Subcutaneous abdominal adipose tissue (tissue), 5 donors: ENCODE results near the gene BTBD8.

Experiments used
- H3K27ac ChIP-seq: one replicate; pipeline ENCODE4 v1.7.0; 2013; ENCODE audit warnings: low read depth, mild to moderate bottlenecking, inconsistent platforms, low read length, moderate library complexity
- H3K27me3 ChIP-seq, 5 donors: one replicate each; pipeline ENCODE4 v1.7.0; 2013; ENCODE audit warnings: low read length in 5 of 5, inconsistent platforms in 1 of 5; ENCODE audit not compliant: control insufficient read depth in 5 of 5, insufficient read depth in 4 of 5
- H3K36me3 ChIP-seq, 5 donors: one replicate each; pipeline ENCODE4 v1.7.0; 2013; ENCODE audit warnings: low read length in 5 of 5; ENCODE audit not compliant: control insufficient read depth in 5 of 5, insufficient read depth in 5 of 5
- H3K4me1 ChIP-seq, 5 donors: one replicate each; pipeline ENCODE4 v1.7.0; 2013; ENCODE audit warnings: low read length in 5 of 5, mild to moderate bottlenecking in 3 of 5, moderate library complexity in 1 of 5; ENCODE audit not compliant: control insufficient read depth in 5 of 5, insufficient read depth in 5 of 5
- H3K4me3 ChIP-seq, 5 donors: one replicate each; pipeline ENCODE4 v1.7.0; 2013; ENCODE audit warnings: low read length in 5 of 5, low read depth in 1 of 5
- H3K9ac ChIP-seq, 5 donors: one replicate each; pipeline ENCODE4 v1.7.0; 2013; ENCODE audit warnings: low read length in 5 of 5, mild to moderate bottlenecking in 4 of 5, moderate library complexity in 3 of 5
- H3K9me3 ChIP-seq, 5 donors: one replicate each; pipeline ENCODE4 v1.7.0; 2013; ENCODE audit warnings: low read length in 5 of 5; ENCODE audit not compliant: control insufficient read depth in 5 of 5
- donor health status: healthy.
- donor health status: healthy.
- donor health status: healthy.
- donor health status: healthy.
- donor health status: healthy.

The BTBD8 gene

GRCh38 chr1:92118826-92119225, 38.7 kb downstream of the BTBD8 start:
- H3K27me3 ChIP-seq: no peaks in the 10 kb centered on the region
- peaks cover 0 to 9% (median 0%) of the 10 kb centered on the region in 5 donors for H3K36me3 ChIP-seq
- no peak overlapping the region for H3K4me3 ChIP-seq
- no peak overlapping the region for H3K27ac ChIP-seq
- no peaks in the 10 kb centered on the region for H3K4me1 ChIP-seq
- H3K9me3 ChIP-seq: no peaks in the 10 kb centered on the region
- H3K9ac ChIP-seq: no peak overlapping the region

GRCh38 chr1:92123868-92124267, 43.7 kb downstream of the BTBD8 start:
- no peak overlapping the region for H3K4me3 ChIP-seq
- no peaks in the 10 kb centered on the region for H3K4me1 ChIP-seq
- no peak overlapping the region for H3K27ac ChIP-seq
- peaks cover 0 to 4% (median 3%) of the 10 kb centered on the region in 5 donors for H3K36me3 ChIP-seq
- no peaks in the 10 kb centered on the region for H3K9me3 ChIP-seq
- H3K27me3 ChIP-seq: no peaks in the 10 kb centered on the region
- no peak overlapping the region for H3K9ac ChIP-seq

- H3K4me1 ChIP-seq: no peaks in the 10 kb centered on the region
- no peak overlapping the region for H3K9ac ChIP-seq
- H3K9me3 ChIP-seq: no peaks in the 10 kb centered on the region
- no peak overlapping the region for H3K27ac ChIP-seq
- no peaks in the 10 kb centered on the region for H3K27me3 ChIP-seq
- H3K4me3 ChIP-seq: no peak overlapping the region
- H3K36me3 ChIP-seq: peaks cover 0 to 4% (median 3%) of the 10 kb centered on the region in 5 donors
These were observed 45.1 kb downstream of the BTBD8 start for GRCh38 chr1:92125204-92125603.

GRCh38 chr1:92126088-92126487, 45.9 kb downstream of the BTBD8 start:
- Histone ChIP-seq H3K36me3 (peaks cover 0 to 9% (median 2%) of the 10 kb centered on the region in 5 donors), H3K4me3 (no peak overlapping the region), H3K4me1 (no peaks in the 10 kb centered on the region), H3K9me3 (no peaks in the 10 kb centered on the region), H3K27me3 (no peaks in the 10 kb centered on the region), H3K9ac (no peak overlapping the region), H3K27ac (no peak overlapping the region)

GRCh38 chr1:92134331-92134730, 54.2 kb downstream of the BTBD8 start:
- Histone ChIP-seq H3K4me1 (no peaks in the 10 kb centered on the region), H3K9ac (no peak overlapping the region), H3K27ac (no peak overlapping the region), H3K27me3 (no peaks in the 10 kb centered on the region), H3K9me3 (no peaks in the 10 kb centered on the region), H3K36me3 (peaks cover 2 to 18% (median 6%) of the 10 kb centered on the region in 5 donors), H3K4me3 (no peak overlapping the region)

- no peak overlapping the region for H3K9ac ChIP-seq
- H3K4me3 ChIP-seq: no peak overlapping the region
- H3K27ac ChIP-seq: no peak overlapping the region
- no peaks in the 10 kb centered on the region for H3K4me1 ChIP-seq
- H3K27me3 ChIP-seq: no peaks in the 10 kb centered on the region
- peaks cover 0 to 25% (median 5%) of the 10 kb centered on the region in 5 donors for H3K36me3 ChIP-seq
- H3K9me3 ChIP-seq: no peaks in the 10 kb centered on the region
These were observed 56.2 kb downstream of the BTBD8 start for GRCh38 chr1:92136341-92136740.

- no peak overlapping the region for H3K27ac ChIP-seq
- H3K9ac ChIP-seq: no peak overlapping the region
- no peak overlapping the region for H3K4me3 ChIP-seq
- no peaks in the 10 kb centered on the region for H3K27me3 ChIP-seq
- H3K4me1 ChIP-seq: no peaks in the 10 kb centered on the region
- H3K36me3 ChIP-seq: peaks cover 5 to 25% (median 16%) of the 10 kb centered on the region in 5 donors
- H3K9me3 ChIP-seq: peaks cover 12 to 27% (median 17%) of the 10 kb centered on the region in 5 donors
These were observed 74.8 kb downstream of the BTBD8 start for GRCh38 chr1:92154934-92155333.

- H3K27me3 ChIP-seq: no peaks in the 10 kb centered on the region
- no peak overlapping the region for H3K27ac ChIP-seq
- H3K4me1 ChIP-seq: no peaks in the 10 kb centered on the region
- H3K36me3 ChIP-seq: peaks cover 9 to 25% (median 13%) of the 10 kb centered on the region in 5 donors
- no peak overlapping the region for H3K9ac ChIP-seq
- H3K4me3 ChIP-seq: no peak overlapping the region
- H3K9me3 ChIP-seq: peaks cover 10 to 22% (median 17%) of the 10 kb centered on the region in 5 donors
These were observed 79.4 kb downstream of the BTBD8 start for GRCh38 chr1:92159593-92159992.

- peaks cover 9 to 21% (median 12%) of the 10 kb centered on the region in 5 donors for H3K36me3 ChIP-seq
- no peak overlapping the region for H3K9ac ChIP-seq
- H3K9me3 ChIP-seq: peaks cover 0 to 3% (median 2%) of the 10 kb centered on the region in 5 donors
- H3K4me1 ChIP-seq: no peaks in the 10 kb centered on the region
- H3K27ac ChIP-seq: no peak overlapping the region
- H3K4me3 ChIP-seq: no peak overlapping the region
- no peaks in the 10 kb centered on the region for H3K27me3 ChIP-seq
These were observed 85.2 kb downstream of the BTBD8 start for GRCh38 chr1:92165389-92165788.

GRCh38 chr1:92167151-92167550, 87.0 kb downstream of the BTBD8 start:
- Histone ChIP-seq H3K9me3 (no peaks in the 10 kb centered on the region), H3K27ac (no peak overlapping the region), H3K27me3 (no peaks in the 10 kb centered on the region), H3K4me1 (no peaks in the 10 kb centered on the region), H3K9ac (no peak overlapping the region), H3K4me3 (no peak overlapping the region), H3K36me3 (peaks cover under 1 to 16% (median 8%) of the 10 kb centered on the region in 5 donors)

- no peak overlapping the region for H3K9ac ChIP-seq
- no peaks in the 10 kb centered on the region for H3K27me3 ChIP-seq
- H3K27ac ChIP-seq: no peak overlapping the region
- H3K4me3 ChIP-seq: no peak overlapping the region
- H3K9me3 ChIP-seq: no peaks in the 10 kb centered on the region
- H3K36me3 ChIP-seq: peaks cover 0 to 17% (median 8%) of the 10 kb centered on the region in 5 donors
- H3K4me1 ChIP-seq: no peaks in the 10 kb centered on the region
These were observed 88.5 kb downstream of the BTBD8 start for GRCh38 chr1:92168657-92169056.
